ENCODE measurements around the gene ZNF160. TPM values are rescaled to one million over a fixed set of nuclear protein-coding genes. Genes with fewer than 3 reads are reported as not detected.

ZNF160 gene
- total RNA-seq, 4 donors from 2014 or later = 38.9 to 65.7 (median 45.4) TPM

- DNase-seq (ENCODE audit: low spot score in 2 of 2) = no peak
- Histone ChIP-seq H3K4me1 (no peaks in the 10 kb centered on the region), H3K36me3 (peaks cover 0 to 100% (median 10%) of the 10 kb centered on the region in 3 donors), H3K27ac (no peak overlapping the region), H3K27me3 (no peaks in the 10 kb centered on the region), H3K9me3 (peaks cover 0 to 88% (median 17%) of the 10 kb centered on the region in 4 donors), H3K4me3 (no peak overlapping the region)
- WGBS, 2 donors = 75 to 84% methylated on average over 8 of the region's 8 CpGs
- no peak for TF ChIP-seq EP300 (IDR thresholded peaks at IDR 0.05)
- no peak for TF ChIP-seq CTCF (IDR thresholded peaks at IDR 0.05)
- no peak for TF ChIP-seq POLR2A (IDR thresholded peaks at IDR 0.05)
Measured at GRCh38 chr19:53079313-53079924, 23.8 kb downstream of the ZNF160 start.

- Histone ChIP-seq H3K9me3 (peaks cover 0 to 95% (median 19%) of the 10 kb centered on the region in 4 donors), H3K4me3 (no peak overlapping the region), H3K36me3 (peaks cover 0 to 100% (median 15%) of the 10 kb centered on the region in 3 donors), H3K4me1 (no peaks in the 10 kb centered on the region), H3K27ac (no peak overlapping the region), H3K27me3 (no peaks in the 10 kb centered on the region)
- TF ChIP-seq EP300 (IDR thresholded peaks at IDR 0.05) (no peak), POLR2A (IDR thresholded peaks at IDR 0.05) (no peak)
- DNase-seq (ENCODE audit: low spot score in 2 of 2) = no peak
- 81 to 87% methylated on average over 1 of the region's 1 CpG for WGBS, 2 donors
Measured at GRCh38 chr19:53078668-53079067, 24.6 kb downstream of the ZNF160 start.

- peak in 1 of 2 donors; percentile 16 for DNase-seq (ENCODE audit: low spot score in 2 of 2)
- H3K4me3 ChIP-seq = no peak overlapping the region
- H3K27me3 ChIP-seq = no peaks in the 10 kb centered on the region
- no peak overlapping the region for H3K27ac ChIP-seq
- H3K4me1 ChIP-seq = no peaks in the 10 kb centered on the region
- TF ChIP-seq EP300 (IDR thresholded peaks at IDR 0.05) (no peak), POLR2A (IDR thresholded peaks at IDR 0.05) (no peak), CTCF (IDR thresholded peaks at IDR 0.05) (peak in 3 of 5 experiments; percentile 13 to 27 (median 16))
- peaks cover 9 to 100% (median 32%) of the 10 kb centered on the region in 3 donors for H3K36me3 ChIP-seq
- WGBS, 2 donors = 28 to 29% methylated on average over 10 of the region's 10 CpGs
- H3K9me3 ChIP-seq = peaks cover 0 to 99% (median 25%) of the 10 kb centered on the region in 4 donors
Measured at GRCh38 chr19:53076984-53077383, 26.2 kb downstream of the ZNF160 start.

- peaks cover 17 to 100% (median 51%) of the 10 kb centered on the region in 3 donors for H3K36me3 ChIP-seq
- no peaks in the 10 kb centered on the region for H3K4me1 ChIP-seq
- peaks cover 0 to 100% (median 60%) of the 10 kb centered on the region in 4 donors for H3K9me3 ChIP-seq
- TF ChIP-seq POLR2A (IDR thresholded peaks at IDR 0.05) = no peak
- TF ChIP-seq CTCF (IDR thresholded peaks at IDR 0.05) = no peak
- no peak for TF ChIP-seq EP300 (IDR thresholded peaks at IDR 0.05)
- WGBS, 2 donors = 94 to 97% methylated on average over 5 of the region's 5 CpGs
- DNase-seq (ENCODE audit: low spot score in 2 of 2) = no peak
- H3K27me3 ChIP-seq = no peaks in the 10 kb centered on the region
- H3K4me3 ChIP-seq = no peak overlapping the region
- no peak overlapping the region for H3K27ac ChIP-seq
Measured at GRCh38 chr19:53068834-53069233, 34.4 kb downstream of the ZNF160 start.

- no peak for TF ChIP-seq CTCF (IDR thresholded peaks at IDR 0.05)
- TF ChIP-seq POLR2A (IDR thresholded peaks at IDR 0.05) = no peak
- no peak for TF ChIP-seq EP300 (IDR thresholded peaks at IDR 0.05)
- peaks cover 14 to 100% (median 45%) of the 10 kb centered on the region in 3 donors for H3K36me3 ChIP-seq
- no peaks in the 10 kb centered on the region for H3K4me1 ChIP-seq
- H3K4me3 ChIP-seq = no peak overlapping the region
- no peak for DNase-seq (ENCODE audit: low spot score in 2 of 2)
- H3K27me3 ChIP-seq = no peaks in the 10 kb centered on the region
- no peak overlapping the region for H3K27ac ChIP-seq
- WGBS, 2 donors = 94 to 100% methylated on average over 4 of the region's 4 CpGs
- H3K9me3 ChIP-seq = peaks cover 0 to 100% (median 56%) of the 10 kb centered on the region in 4 donors
Measured at GRCh38 chr19:53068199-53068598, 35.0 kb downstream of the ZNF160 start.
